Measurements from ENCODE around the gene SDSL.

Gene SDSL

DNA sequence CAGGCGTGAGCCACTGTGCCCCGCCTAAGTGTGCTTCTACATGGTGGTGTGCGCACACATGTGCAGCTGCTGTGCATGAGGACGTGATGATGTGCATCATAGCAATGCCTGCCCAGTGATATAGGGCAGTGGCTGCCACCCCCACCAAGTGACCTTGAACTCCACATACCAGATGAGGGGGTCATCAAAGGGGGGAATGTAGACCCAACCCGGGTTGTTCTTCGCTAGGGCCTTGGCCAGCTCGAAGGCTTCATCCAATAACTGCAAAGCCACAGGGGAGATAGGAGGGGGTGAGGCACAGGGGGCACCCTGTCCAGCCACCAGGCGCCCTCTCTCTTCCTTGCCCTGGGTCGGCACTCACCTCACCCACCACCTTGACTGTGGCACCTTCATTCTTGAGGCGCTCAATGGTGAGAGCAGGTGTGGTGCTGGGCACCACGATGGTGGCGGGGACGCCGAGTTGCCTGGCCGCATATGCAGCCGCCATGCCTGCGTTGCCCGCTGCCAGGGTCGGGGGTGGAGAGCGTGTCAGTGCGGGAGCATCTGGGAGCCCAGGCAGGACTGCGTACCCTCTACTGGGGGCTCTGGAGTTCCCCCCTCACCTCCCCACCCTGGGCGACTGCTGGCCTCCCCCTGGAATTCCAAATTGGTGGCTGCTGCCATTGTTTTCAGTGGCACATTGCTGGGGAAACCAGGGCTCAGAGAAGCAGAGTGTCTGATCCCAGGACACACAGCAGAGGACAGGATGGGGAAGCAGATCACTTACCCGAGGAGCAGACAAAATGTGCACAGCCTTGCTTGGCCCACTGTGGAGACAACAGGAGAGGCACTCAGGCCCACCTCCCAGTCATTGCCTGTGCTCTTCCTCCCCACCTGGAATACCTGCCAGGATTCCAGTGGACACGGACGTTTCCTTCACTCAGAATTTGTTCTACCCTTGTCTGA is 23.6 kb upstream of the SDSL start:
- Histone ChIP-seq H3K9ac (ENCODE audit: low read depth, low read length) (no peak overlapping the region), H3K4me3 (ENCODE audit: low read depth, low read length) (no peak overlapping the region), H3K9me3 (ENCODE audit: control insufficient read depth, insufficient read depth, low read length) (no peaks in the 10 kb centered on the region), H3K4me1 (ENCODE audit: control insufficient read depth, insufficient read depth, low read length) (no peaks in the 10 kb centered on the region), H3K36me3 (ENCODE audit: control insufficient read depth, insufficient read depth, low read length) (no peaks in the 10 kb centered on the region), H3K27me3 (ENCODE audit: control insufficient read depth, insufficient read depth, low read length) (no peaks in the 10 kb centered on the region)

DNA sequence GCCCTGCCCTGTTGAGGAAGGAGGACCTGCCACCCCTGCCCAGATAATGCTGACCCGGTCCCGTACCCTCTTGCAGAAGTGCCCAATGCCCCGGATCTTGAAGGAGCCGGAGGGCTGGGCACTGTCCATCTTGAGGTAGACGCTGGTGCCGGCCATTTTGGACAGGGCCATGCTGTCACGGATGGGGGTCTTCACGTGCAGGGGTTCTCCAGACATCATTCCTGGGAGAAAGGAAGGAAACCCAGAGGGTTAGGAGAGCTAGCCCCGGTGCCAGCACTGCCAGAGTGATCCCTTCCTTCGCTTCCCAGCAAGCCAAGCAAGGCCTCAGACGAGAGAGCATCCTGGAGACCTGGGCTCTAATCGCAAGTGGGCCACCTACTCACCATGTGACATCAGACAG is 22.7 kb upstream of the SDSL start:
- Histone ChIP-seq H3K4me3 (ENCODE audit: low read depth, low read length) (no peak overlapping the region), H3K27me3 (ENCODE audit: control insufficient read depth, insufficient read depth, low read length) (no peaks in the 10 kb centered on the region), H3K4me1 (ENCODE audit: control insufficient read depth, insufficient read depth, low read length) (no peaks in the 10 kb centered on the region), H3K36me3 (ENCODE audit: control insufficient read depth, insufficient read depth, low read length) (no peaks in the 10 kb centered on the region), H3K9ac (ENCODE audit: low read depth, low read length) (no peak overlapping the region), H3K9me3 (ENCODE audit: control insufficient read depth, insufficient read depth, low read length) (no peaks in the 10 kb centered on the region)

DNA sequence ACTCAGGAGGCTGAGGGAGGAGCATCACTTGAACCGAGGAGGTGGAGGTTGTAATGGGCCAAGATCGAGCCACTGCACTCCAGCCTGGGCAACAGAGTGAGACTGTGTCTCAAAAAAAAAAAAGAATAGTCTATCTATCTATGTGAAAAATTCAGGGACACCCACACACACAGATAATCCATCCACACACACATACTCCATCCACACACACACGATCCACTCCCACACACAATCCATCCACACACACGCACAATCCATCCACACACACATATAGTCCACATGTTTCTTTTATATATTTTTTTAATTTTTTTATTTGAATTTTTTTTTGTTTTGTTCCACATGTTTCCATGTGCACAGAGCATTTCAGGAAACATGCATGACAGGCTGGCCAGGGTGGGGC is 21.8 kb upstream of the SDSL start:
- H3K9ac ChIP-seq (ENCODE audit: low read depth, low read length): no peak overlapping the region
- no peaks in the 10 kb centered on the region for H3K36me3 ChIP-seq (ENCODE audit: control insufficient read depth, insufficient read depth, low read length)
- H3K4me1 ChIP-seq (ENCODE audit: control insufficient read depth, insufficient read depth, low read length): peaks cover 3% of the 10 kb centered on the region
- no peaks in the 10 kb centered on the region for H3K9me3 ChIP-seq (ENCODE audit: control insufficient read depth, insufficient read depth, low read length)
- no peak overlapping the region for H3K4me3 ChIP-seq (ENCODE audit: low read depth, low read length)
- no peaks in the 10 kb centered on the region for H3K27me3 ChIP-seq (ENCODE audit: control insufficient read depth, insufficient read depth, low read length)

DNA sequence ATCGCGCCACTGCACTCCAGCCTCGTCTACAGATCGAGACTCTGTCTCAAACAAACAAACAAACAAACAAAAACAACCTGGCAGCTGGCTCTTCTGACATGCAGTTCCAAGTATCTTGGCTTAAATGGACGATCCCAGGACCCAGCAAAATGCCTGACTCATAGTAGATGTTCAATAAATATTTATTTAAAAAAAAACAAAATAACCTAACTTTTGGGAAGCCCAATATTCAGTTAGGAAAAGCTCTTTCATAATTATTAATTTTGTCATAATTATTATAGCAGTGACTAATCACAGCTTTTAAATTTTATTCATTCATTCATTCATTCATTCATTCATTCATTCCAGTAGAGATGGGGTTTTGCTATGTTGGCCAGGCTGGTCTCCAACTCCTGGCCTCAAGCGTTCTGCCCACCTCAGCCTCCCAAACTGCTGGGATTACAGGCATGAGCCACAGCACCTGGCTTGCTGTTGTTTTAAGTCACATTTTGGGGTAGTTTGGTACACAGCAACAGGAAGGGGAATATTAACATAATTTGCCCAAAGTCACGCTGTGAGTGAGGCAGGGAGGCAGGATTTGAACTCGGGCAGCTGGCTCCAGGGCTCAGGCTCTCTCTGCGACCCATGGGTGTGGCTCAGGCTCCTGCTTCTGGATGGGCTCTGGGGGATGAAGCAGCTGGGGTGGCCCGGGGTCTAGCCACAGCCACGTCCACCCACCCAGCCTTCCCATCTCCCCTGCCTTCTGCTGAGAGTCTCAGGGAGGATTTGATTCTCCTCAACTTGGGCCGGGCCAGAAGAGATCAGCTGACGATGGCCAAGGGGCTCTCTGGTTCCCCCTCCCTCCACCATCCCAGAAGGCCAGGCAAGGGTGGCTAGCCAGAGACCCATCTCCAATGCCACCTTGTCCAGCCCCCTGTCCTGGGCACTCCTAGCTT is 20.8 kb upstream of the SDSL start:
- no peak overlapping the region for H3K4me3 ChIP-seq (ENCODE audit: low read depth, low read length)
- no peaks in the 10 kb centered on the region for H3K36me3 ChIP-seq (ENCODE audit: control insufficient read depth, insufficient read depth, low read length)
- H3K9ac ChIP-seq (ENCODE audit: low read depth, low read length): no peak overlapping the region
- H3K27me3 ChIP-seq (ENCODE audit: control insufficient read depth, insufficient read depth, low read length): no peaks in the 10 kb centered on the region
- H3K4me1 ChIP-seq (ENCODE audit: control insufficient read depth, insufficient read depth, low read length): peaks cover 4% of the 10 kb centered on the region
- no peaks in the 10 kb centered on the region for H3K9me3 ChIP-seq (ENCODE audit: control insufficient read depth, insufficient read depth, low read length)

DNA sequence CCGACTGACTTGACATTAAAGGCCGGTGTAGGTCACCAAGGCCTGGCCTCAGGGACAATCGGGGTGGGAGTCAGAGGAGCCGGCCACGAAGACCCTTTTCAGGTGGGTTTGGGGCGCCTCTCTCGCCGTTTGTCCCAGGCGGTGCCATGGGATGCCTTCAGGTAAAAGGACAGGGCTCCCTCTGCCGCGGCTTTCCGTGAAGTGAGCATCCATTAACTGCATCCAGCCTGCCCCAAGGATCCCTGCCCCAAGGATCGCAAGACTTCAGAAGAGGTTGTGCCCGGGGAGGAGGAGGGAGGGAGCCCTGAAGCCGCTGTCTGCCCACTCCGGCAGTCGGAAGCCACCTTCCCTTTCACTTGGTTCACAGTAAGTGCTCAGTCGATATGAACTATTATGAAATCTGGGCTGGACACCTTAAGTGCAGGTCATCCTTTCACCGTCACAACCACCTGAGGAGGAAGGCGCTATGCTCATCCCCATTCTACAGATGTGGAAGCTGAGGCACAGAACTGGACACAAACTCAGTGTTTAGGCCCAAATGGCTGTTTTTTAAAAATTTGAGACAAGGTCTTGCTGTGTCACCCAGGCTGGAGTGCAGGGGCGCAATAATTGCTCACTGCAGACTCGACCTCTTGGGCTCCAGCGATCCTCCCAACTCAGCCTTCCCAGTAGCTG is 19.5 kb upstream of the SDSL start:
- Histone ChIP-seq H3K4me1 (ENCODE audit: control insufficient read depth, insufficient read depth, low read length) (peaks cover 4% of the 10 kb centered on the region), H3K4me3 (ENCODE audit: low read depth, low read length) (no peak overlapping the region), H3K36me3 (ENCODE audit: control insufficient read depth, insufficient read depth, low read length) (no peaks in the 10 kb centered on the region), H3K27me3 (ENCODE audit: control insufficient read depth, insufficient read depth, low read length) (no peaks in the 10 kb centered on the region), H3K9ac (ENCODE audit: low read depth, low read length) (no peak overlapping the region), H3K9me3 (ENCODE audit: control insufficient read depth, insufficient read depth, low read length) (no peaks in the 10 kb centered on the region)

DNA sequence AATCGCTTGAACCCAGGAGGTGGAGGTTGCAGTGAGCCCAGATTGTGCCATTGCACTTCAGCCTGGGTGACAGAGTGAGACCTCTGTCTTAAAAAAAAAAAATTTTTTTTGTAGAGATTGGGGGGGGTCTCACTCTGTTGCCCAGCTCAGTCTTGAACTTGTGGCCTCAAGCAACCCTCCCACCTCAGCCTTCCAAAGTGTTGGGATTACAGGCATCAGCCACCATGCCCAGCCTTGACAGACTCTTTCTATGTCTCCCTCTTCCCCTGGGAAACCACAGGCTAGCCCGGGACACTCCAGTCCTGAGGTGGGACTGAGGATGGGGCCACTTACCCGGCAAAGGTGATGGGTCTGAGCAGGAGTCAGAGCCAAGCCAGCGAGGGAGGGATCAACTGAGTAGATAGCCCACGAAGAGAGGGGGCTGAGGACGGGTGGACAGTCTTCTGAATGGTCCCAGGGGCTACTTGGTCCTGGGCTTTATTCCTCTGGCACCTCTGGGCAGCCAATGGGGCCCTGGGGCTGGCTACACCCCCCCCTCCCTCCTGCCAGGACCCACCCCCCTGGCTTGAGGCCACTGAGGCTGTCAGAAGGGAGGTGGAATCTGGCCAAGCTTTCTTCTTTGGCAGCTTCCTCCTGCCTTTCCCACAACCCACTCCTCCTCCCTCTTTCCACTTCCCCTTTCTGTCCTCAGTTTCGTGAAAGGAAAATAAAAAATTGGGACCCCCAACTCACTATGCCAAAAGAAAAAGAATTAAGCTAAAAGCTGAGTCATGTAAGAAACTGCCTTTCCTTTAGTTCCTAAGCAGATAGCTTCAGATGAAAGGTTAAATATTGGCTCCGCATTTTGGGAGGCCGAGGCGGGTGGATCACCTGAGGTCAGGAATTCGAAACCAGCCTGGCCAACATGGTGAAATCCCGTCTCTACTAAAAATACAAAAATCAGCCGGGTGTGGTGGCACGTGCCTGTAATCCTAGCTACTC is 18.5 kb upstream of the SDSL start, which contains the start of gene SDS:
Gene SDS, minus strand, starts transcription at position 453 of the 981 bp plus-strand sequence. CDS start 4,179 bp downstream, outside the sequence.
- peaks cover 4% of the 10 kb centered on the region for H3K4me1 ChIP-seq (ENCODE audit: control insufficient read depth, insufficient read depth, low read length)
- no peaks in the 10 kb centered on the region for H3K27me3 ChIP-seq (ENCODE audit: control insufficient read depth, insufficient read depth, low read length)
- H3K9me3 ChIP-seq (ENCODE audit: control insufficient read depth, insufficient read depth, low read length): no peaks in the 10 kb centered on the region
- H3K4me3 ChIP-seq (ENCODE audit: low read depth, low read length): no peak within 1 kb of the TSS
- no peaks in the 10 kb centered on the region for H3K36me3 ChIP-seq (ENCODE audit: control insufficient read depth, insufficient read depth, low read length)
- H3K9ac ChIP-seq (ENCODE audit: low read depth, low read length): no peak within 1 kb of the TSS

DNA sequence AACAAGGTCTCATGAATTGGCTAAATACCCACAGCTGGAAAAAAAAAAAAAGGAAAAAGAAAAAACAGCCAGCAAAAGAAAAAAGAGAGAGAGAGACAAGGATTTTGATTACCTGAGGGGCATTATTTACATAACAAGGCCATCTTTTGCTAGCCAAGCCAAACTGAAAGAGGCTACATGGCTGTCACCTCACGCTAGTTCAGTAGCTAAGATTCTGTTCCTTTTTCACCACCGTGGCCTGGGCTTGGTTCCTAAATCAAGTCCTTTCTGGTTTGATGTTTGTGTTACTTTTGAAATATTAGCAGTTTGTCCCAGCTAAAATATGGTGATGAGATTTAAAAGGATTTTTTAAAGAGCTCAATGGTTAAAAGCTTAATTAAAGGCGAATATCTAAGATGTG is 16.5 kb upstream of the SDSL start:
- Histone ChIP-seq H3K27me3 (ENCODE audit: control insufficient read depth, insufficient read depth, low read length) (no peaks in the 10 kb centered on the region), H3K9me3 (ENCODE audit: control insufficient read depth, insufficient read depth, low read length) (no peaks in the 10 kb centered on the region), H3K36me3 (ENCODE audit: control insufficient read depth, insufficient read depth, low read length) (no peaks in the 10 kb centered on the region), H3K4me1 (ENCODE audit: control insufficient read depth, insufficient read depth, low read length) (peaks cover 4% of the 10 kb centered on the region), H3K4me3 (ENCODE audit: low read depth, low read length) (no peak overlapping the region), H3K9ac (ENCODE audit: low read depth, low read length) (no peak overlapping the region)

DNA sequence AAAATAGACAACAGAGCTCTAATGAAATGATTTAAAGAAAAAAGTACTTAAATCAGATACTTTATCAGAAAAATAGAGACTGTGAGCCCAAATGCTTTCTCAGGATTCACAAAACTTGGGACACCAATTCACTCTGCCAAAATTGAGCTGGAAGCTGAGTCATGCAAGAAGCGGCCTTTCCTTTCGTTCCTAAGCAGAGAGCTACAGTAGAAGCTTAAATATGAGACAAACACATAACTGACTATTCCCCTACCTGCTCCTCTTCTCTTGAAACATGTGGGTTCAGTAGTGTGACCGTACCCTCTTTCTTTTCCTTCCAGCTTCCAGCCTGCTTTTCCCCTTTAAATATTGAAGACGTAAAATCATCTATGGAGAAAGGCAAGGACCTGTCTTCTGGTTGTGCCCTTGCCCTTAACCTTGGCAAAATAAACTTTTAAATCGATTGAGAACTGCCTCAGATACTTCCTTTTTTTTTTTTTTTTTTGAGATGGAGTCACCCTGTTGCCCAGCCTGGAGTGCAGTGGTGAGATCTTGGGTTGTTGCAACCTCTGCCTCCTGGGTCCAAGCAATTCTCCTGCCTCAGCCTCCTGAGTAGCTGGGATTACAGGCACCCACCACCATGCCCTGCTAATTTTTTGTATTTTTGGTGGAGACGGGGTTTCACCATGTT is 14.1 kb upstream of the SDSL start:
- Histone ChIP-seq H3K36me3 (ENCODE audit: control insufficient read depth, insufficient read depth, low read length) (no peaks in the 10 kb centered on the region), H3K27me3 (ENCODE audit: control insufficient read depth, insufficient read depth, low read length) (no peaks in the 10 kb centered on the region), H3K4me1 (ENCODE audit: control insufficient read depth, insufficient read depth, low read length) (peaks cover 4% of the 10 kb centered on the region), H3K9me3 (ENCODE audit: control insufficient read depth, insufficient read depth, low read length) (no peaks in the 10 kb centered on the region), H3K4me3 (ENCODE audit: low read depth, low read length) (no peak overlapping the region), H3K9ac (ENCODE audit: low read depth, low read length) (no peak overlapping the region)

DNA sequence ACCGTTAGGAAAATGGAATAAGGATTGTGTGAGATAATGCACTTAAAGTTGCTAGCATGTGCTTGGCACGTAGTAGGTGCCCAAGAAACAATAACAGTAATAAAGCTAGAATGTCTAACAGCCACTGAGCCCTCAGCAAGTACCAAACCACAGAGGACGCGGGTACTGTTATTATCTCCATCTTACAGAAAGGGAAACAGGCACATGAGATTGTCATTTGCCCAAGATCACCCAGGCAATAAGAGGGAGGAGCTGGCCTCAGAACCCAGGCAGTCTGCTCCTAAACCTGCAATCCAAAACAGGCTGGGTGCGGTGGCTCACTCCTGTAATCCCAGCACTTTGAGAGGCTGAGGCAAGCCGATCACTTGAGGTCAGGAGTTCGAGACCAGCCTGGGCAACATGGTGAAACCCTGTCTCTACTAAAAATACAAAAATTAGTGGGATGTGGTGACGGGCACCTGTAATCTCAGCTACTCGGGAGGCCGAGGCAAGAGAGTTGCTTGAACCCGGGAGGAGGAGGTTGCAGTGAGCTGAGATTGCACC is 13.4 kb upstream of the SDSL start:
- Histone ChIP-seq H3K4me3 (ENCODE audit: low read depth, low read length) (no peak overlapping the region), H3K36me3 (ENCODE audit: control insufficient read depth, insufficient read depth, low read length) (no peaks in the 10 kb centered on the region), H3K27me3 (ENCODE audit: control insufficient read depth, insufficient read depth, low read length) (no peaks in the 10 kb centered on the region)

DNA sequence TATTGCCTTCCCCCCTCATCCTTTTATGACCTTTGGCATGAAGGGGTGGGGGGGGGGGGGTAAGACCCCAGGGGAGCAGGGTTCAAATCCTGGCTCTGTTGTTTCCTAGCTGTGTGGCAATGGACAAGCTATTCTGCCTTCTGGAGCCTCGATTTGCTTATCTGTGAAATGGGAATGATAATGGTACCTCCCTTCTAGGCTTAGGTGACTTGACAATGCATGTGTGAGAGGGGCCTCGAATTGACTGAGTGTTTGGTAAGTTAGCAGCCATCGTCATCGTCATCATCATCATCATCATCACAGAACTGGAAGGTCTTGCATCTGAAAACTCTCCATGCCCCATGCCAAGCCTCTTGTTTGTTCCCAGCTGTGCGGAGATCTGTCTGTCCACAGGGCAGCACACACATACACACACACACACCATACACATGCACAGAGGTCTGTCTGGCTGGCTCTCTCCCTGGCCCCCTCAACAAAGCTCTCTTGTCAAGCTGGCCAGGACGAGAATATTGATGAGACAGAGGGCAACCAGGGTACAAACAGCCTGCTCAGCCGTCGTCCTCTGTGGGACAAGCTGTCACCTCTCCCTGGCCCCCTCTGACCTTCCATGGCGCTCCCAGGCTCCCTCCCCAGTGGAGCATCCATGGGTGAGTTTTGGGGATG is 12.6 kb upstream of the SDSL start:
- no peaks in the 10 kb centered on the region for H3K36me3 ChIP-seq (ENCODE audit: control insufficient read depth, insufficient read depth, low read length)
- no peak overlapping the region for H3K4me3 ChIP-seq (ENCODE audit: low read depth, low read length)
- H3K27me3 ChIP-seq (ENCODE audit: control insufficient read depth, insufficient read depth, low read length): no peaks in the 10 kb centered on the region
- no peak overlapping the region for H3K9ac ChIP-seq (ENCODE audit: low read depth, low read length)
- no peaks in the 10 kb centered on the region for H3K9me3 ChIP-seq (ENCODE audit: control insufficient read depth, insufficient read depth, low read length)
- peaks cover 4% of the 10 kb centered on the region for H3K4me1 ChIP-seq (ENCODE audit: control insufficient read depth, insufficient read depth, low read length)

More for the DNA sequence above, 13.4 kb upstream of the SDSL start:
- H3K9ac ChIP-seq (ENCODE audit: low read depth, low read length): no peak overlapping the region
- H3K4me1 ChIP-seq (ENCODE audit: control insufficient read depth, insufficient read depth, low read length): peaks cover 4% of the 10 kb centered on the region
- H3K9me3 ChIP-seq (ENCODE audit: control insufficient read depth, insufficient read depth, low read length): no peaks in the 10 kb centered on the region
